Stimulated activated CD4-positive, alpha-beta T cell treated with anti-CD3 and anti-CD28 coated beads, Interleukin-12 subunit alpha, Interleukin-12 subunit beta, amount 100 ng/mL, for 48 hours (primary cell): ENCODE measurements around the gene DCST1.
"Not testable (repeated sequence)": the region's sequence is repeated elsewhere in the genome, so short reads cannot be mapped to it uniquely, and the experiment has no call there.

Experiments used
- DNase-seq, 3 donors: peaks; one replicate each; pipeline ENCODE4 v3.0.0-alpha.2; 2020; ENCODE audit warnings: low read depth in 2 of 3, low spot score in 1 of 3

The DCST1 gene

GRCh38 chr1:155033524-155033923, at the start of gene DCST1, which contains the start of gene DCST2:
Gene DCST1, plus strand, starts transcription at chr1:155033824. Its CDS starts 213 bp downstream, at chr1:155034037.
Gene DCST2, minus strand, starts transcription at chr1:155033781. Its CDS starts 80 bp downstream, at chr1:155033701.
- DNase-seq: no peak

GRCh38 chr1:154986736-154987135, 46.9 kb upstream of the DCST1 start:
- DNase-seq: not testable (repeated sequence)

GRCh38 chr1:154987326-154987725, 46.3 kb upstream of the DCST1 start:
- no peak for DNase-seq

GRCh38 chr1:154988058-154988954, 45.3 kb upstream of the DCST1 start:
- no peak for DNase-seq

- no peak for DNase-seq
These were observed 44.3 kb upstream of the DCST1 start for GRCh38 chr1:154989195-154989860.

- no peak for DNase-seq
These were observed 43.3 kb upstream of the DCST1 start for GRCh38 chr1:154990276-154990675.

- no peak for DNase-seq
These were observed 40.7 kb upstream of the DCST1 start for GRCh38 chr1:154992721-154993571.

- DNase-seq: no peak
These were observed 39.9 kb upstream of the DCST1 start, which contains the start of gene LENEP for GRCh38 chr1:154993572-154994268. Gene LENEP, plus strand, starts transcription at chr1:154993586. Its CDS starts 22 bp downstream, at chr1:154993608.

- no peak for DNase-seq
These were observed 39.4 kb upstream of the DCST1 start for GRCh38 chr1:154994269-154994587.

- no peak for DNase-seq
These were observed 39.0 kb upstream of the DCST1 start for GRCh38 chr1:154994591-154994990.

- not testable (repeated sequence) for DNase-seq
These were observed 38.2 kb upstream of the DCST1 start for GRCh38 chr1:154995301-154995983.

- no peak for DNase-seq
These were observed 36.5 kb upstream of the DCST1 start for GRCh38 chr1:154996966-154997701.

- no peak for DNase-seq
These were observed 35.3 kb upstream of the DCST1 start for GRCh38 chr1:154998201-154998780.

GRCh38 chr1:154998818-154999570, 34.6 kb upstream of the DCST1 start:
- DNase-seq: peak; percentile 76 to 80 (median 77)

- DNase-seq: peak in 1 of 3 donors; percentile 66
These were observed 33.8 kb upstream of the DCST1 start for GRCh38 chr1:154999571-155000410.

- no peak for DNase-seq
These were observed 33.3 kb upstream of the DCST1 start for GRCh38 chr1:155000411-155000725.

- peak; percentile 78 to 84 (median 78) for DNase-seq
These were observed 32.7 kb upstream of the DCST1 start for GRCh38 chr1:155000726-155001424.
